ENCODE measurements around the gene GRXCR2. TPM values are rescaled to one million over a fixed set of nuclear protein-coding genes. Genes with fewer than 3 reads are reported as not detected.
"Not testable (repeated sequence)": the region's sequence is repeated elsewhere in the genome, so short reads cannot be mapped to it uniquely, and the experiment has no call there.

The GRXCR2 gene
- total RNA-seq: not detected in 2 replicates

- intact Hi-C loops (cut with micrococcal nuclease): no loop called here
These were observed at the start of gene GRXCR2 for GRCh38 chr5:145872914-145873313. Gene GRXCR2, minus strand, starts transcription at chr5:145873014. Its CDS starts 46 bp downstream, at chr5:145872968.

- intact Hi-C loops (cut with micrococcal nuclease): no loop called here
These were observed 49.2 kb upstream of the GRXCR2 start for GRCh38 chr5:145922059-145922458.

- intact Hi-C loops (cut with micrococcal nuclease): loop anchor here (2.0 kb wide), 1 partner anchor 28 kb away; no protein-coding TSS in a partner anchor
These were observed 48.4 kb upstream of the GRXCR2 start for GRCh38 chr5:145921211-145921610.

GRCh38 chr5:145920542-145921210 is 47.9 kb upstream of the GRXCR2 start:
- intact Hi-C loops (cut with micrococcal nuclease): loop anchor here (2.0 kb wide), 1 partner anchor 28 kb away; no protein-coding TSS in a partner anchor

- intact Hi-C loops (cut with micrococcal nuclease): no loop called here
These were observed 46.6 kb upstream of the GRXCR2 start for GRCh38 chr5:145919413-145919812.

- intact Hi-C loops (cut with micrococcal nuclease): no loop called here
These were observed 45.6 kb upstream of the GRXCR2 start for GRCh38 chr5:145918397-145918796.

GRCh38 chr5:145917288-145917687 is 44.5 kb upstream of the GRXCR2 start:
- intact Hi-C loops (cut with micrococcal nuclease): no loop called here

GRCh38 chr5:145915970-145916638 is 43.3 kb upstream of the GRXCR2 start:
- intact Hi-C loops (cut with micrococcal nuclease): no loop called here

- intact Hi-C loops (cut with micrococcal nuclease): no loop called here
These were observed 40.9 kb upstream of the GRXCR2 start for GRCh38 chr5:145913701-145914100.

- intact Hi-C loops (cut with micrococcal nuclease): no loop called here
These were observed 39.8 kb upstream of the GRXCR2 start for GRCh38 chr5:145912594-145912993.

- intact Hi-C loops (cut with micrococcal nuclease): no loop called here
These were observed 39.2 kb upstream of the GRXCR2 start for GRCh38 chr5:145912019-145912418.

GRCh38 chr5:145911164-145911563 is 38.4 kb upstream of the GRXCR2 start:
- intact Hi-C loops (cut with micrococcal nuclease): no loop called here

- intact Hi-C loops (cut with micrococcal nuclease): no loop called here
These were observed 35.6 kb upstream of the GRXCR2 start for GRCh38 chr5:145908206-145908960.

GRCh38 chr5:145906401-145906800 is 33.6 kb upstream of the GRXCR2 start:
- intact Hi-C loops (cut with micrococcal nuclease): no loop called here

- intact Hi-C loops (cut with micrococcal nuclease): no loop called here
These were observed 31.9 kb upstream of the GRXCR2 start for GRCh38 chr5:145904743-145905142.

GRCh38 chr5:145903867-145904266 is 31.1 kb upstream of the GRXCR2 start:
- intact Hi-C loops (cut with micrococcal nuclease): no loop called here

GRCh38 chr5:145903113-145903512 is 30.3 kb upstream of the GRXCR2 start:
- intact Hi-C loops (cut with micrococcal nuclease): no loop called here

- intact Hi-C loops (cut with micrococcal nuclease): no loop called here
These were observed 29.6 kb upstream of the GRXCR2 start for GRCh38 chr5:145902421-145902820.

GRCh38 chr5:145898171-145898570 is 25.4 kb upstream of the GRXCR2 start:
- intact Hi-C loops (cut with micrococcal nuclease): no loop called here

- intact Hi-C loops (cut with micrococcal nuclease): not testable (repeated sequence)
These were observed 18.6 kb upstream of the GRXCR2 start for GRCh38 chr5:145891378-145891777.

GRCh38 chr5:145889611-145890010 is 16.8 kb upstream of the GRXCR2 start:
- intact Hi-C loops (cut with micrococcal nuclease): no loop called here

GRCh38 chr5:145887976-145888574 is 15.3 kb upstream of the GRXCR2 start:
- intact Hi-C loops (cut with micrococcal nuclease): no loop called here

Data from T-helper 1 cell treated with Interleukin-12 subunit alpha and Interleukin-12 subunit beta and Interleukin-4 antibody, amounts not matched to agents 30 ng/mL and 1 ng/mL, for 36 hours (primary cell).